Activated CD8-positive, alpha-beta memory T cell treated with anti-CD3 and anti-CD28 coated beads, Interleukin-2, amount 50 U/mL, for 24 hours (primary cell): ENCODE results near the gene ROPN1B.

Experiments
- DNase-seq: peaks from one replicate; pipeline ENCODE4 v3.0.0-alpha.2; 2020; ENCODE audit errors: extremely low read depth

ROPN1B gene

GRCh38 chr3:126030455-126030854, 61.5 kb downstream of the ROPN1B start:
- DNase-seq, result no peak

- no peak for DNase-seq
These were observed 63.0 kb downstream of the ROPN1B start for GRCh38 chr3:126031981-126032471.
